HT1080 (cell line): ENCODE results near the gene AOPEP. TPM values are rescaled to one million over a fixed set of nuclear protein-coding genes. Genes with fewer than 3 reads are reported as not detected.
A peak's percentile ranks its signal among the peaks of the same experiment; 100 is the strongest.

ENCODE experiments used
- DNase-seq: peaks from one replicate; pipeline ENCODE4 v3.0.0-alpha.2; 2015; ENCODE audit warnings: low read depth
- total RNA-seq: library from RNA; depleted of rRNA; stranded (reverse); fragments of >200 nt; shearing (Covaris generic); gene quantifications from 2 replicates; pipeline ENCODE4 v1.2.3, GENCODE V29; 2014

AOPEP gene
- total RNA-seq, 1 experiment from 2014 or later = 25.3 TPM

DNA sequence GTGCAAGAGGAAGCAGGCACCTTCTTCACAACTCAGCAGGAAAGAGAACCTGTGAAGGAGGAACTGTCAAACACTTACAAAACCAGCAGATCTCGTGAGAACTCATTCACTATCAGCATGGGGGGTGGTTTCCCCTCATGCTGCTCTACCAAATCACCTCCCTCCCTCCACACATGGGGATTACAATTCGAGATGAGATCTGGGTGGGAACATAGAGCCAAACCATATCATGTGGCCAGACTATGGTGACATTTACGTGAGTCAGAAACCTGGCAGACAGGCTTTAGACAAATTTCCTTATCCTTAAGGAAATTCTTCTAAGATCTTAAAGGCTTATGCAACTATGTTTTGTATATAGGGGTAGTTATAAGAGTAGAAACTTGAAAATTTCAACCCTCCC lies 8.7 kb upstream of the AOPEP start:
- DNase-seq = peak; percentile 64

DNA sequence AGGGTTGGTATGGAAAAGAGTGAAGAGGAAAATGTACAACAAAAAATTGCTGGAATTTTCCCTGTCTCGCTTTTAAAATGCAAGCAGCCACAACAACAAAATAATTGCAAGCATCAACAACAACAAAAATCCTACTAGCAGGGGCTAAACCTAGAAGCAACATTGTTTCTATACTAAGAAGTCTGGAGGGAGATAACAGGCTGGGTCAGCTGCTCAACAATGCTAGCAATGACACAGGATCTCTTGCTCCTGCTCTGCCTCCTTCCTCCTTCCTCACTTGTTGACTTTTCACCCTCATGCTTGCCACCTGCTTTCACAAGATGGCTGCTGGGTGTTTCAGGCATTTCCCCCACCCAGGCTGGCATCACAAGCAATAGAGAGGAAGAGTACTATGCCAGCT lies 7.6 kb upstream of the AOPEP start:
- no peak for DNase-seq

DNA sequence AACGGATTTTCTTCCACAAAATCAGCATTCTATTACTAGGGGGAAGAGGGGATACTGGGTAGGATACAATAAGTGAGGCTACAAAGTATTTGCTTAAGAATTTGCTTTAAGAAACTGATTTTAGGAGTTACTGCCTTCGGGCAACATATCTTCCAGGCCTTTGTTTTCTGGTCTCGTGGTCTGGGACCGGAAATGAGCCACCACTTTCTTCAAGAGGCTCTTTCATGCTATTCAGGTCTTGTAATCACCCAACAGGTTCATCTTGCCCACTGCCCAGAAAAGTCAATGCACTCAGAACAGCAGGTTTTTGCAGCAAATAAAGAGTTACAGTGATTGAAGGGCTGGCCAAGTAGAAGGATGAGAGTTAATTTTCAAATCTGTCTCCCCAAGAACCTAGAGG lies 6.6 kb upstream of the AOPEP start:
- DNase-seq = peak; percentile 75

DNA sequence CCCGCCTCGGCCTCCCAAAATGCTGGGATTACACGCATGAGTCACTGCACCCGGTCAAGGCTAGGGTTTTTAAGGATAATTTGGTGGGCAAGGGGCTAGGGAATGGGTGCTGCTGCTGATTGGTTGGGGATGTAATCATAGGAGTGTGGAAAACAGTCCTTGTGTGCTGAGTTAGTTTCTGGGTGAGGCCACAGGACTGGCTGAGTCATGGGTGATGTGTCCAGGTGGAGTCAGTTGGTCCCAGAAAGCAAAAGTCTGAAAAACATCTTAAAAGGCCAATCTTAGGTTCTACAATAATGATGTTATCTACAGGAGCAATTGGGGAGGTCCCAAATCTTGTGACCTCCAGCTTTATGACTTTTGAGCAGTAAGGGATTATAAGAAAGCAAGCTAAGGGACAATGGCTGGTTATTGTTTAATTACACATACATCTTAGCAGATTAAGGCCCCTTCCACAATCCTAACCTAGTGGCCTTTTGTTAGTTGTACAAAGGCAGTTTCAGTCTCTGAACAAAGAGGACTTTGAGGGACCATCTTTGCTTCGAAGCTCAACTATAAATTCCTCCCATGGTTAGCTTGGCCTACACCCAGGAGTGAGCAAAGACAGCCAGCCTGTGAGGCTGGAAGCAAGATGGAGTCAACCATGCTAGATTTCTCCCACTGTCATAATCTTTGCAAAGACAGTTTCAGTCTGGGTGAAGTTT lies 5.5 kb upstream of the AOPEP start:
- DNase-seq = peak; percentile 60

DNA sequence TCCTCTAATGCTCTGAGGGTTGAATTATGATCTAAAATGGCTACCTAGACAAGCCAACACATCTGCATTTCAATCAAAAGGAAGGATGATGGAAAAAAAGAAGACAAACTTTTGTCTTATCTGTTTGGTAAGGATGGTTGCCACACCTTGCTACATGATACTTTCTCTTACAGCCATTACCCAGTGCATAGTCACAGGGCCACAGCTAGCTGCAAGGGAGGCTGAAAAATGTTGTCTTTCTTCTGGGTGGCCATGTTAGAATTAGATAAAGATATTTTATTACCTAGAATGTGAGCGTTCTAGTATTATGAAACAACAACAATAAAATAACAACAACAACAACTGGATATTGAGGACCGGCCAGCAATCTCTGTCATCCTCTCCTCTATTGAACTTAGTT lies 4.7 kb upstream of the AOPEP start:
- no peak for DNase-seq

DNA sequence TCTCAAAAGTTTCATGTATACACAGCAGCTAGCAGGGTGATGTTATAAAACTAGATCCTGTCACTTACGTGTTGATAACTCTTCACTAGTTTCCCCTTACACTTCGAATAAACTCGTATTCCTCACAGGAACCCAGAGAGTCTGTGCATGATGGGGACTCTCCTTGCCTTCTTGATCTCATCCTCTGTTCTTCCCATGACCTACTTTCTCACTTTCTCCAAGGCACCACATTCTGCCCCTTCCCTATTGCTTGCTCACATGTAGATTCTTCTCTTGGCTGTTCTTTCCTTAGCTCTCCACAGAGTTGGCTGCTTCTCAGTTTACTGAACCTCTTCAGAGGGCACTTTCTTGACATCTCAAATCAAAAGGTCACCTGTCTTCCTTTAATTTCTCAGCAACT lies 1.2 kb upstream of the AOPEP start:
- no peak for DNase-seq

DNA sequence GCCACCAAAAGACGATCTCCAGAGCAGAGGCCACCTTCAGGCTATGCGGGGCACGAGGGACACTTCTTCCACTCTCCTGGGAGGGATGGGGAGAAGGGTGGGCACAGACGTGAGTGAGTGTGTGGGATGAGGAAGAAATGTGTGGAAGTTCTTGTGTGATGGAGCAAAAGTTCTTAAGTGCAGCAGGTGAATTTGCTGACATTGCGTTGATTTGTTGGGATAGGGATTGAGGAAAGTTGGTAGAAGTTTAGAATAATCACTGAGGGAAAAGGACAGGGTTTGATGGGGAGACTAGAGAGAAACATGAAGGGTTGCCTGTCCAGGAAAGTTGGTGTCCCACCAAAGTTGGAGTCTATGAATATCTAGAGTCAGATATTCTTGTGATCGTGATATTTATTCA lies 2.2 kb downstream of the AOPEP start:
- DNase-seq = no peak

DNA sequence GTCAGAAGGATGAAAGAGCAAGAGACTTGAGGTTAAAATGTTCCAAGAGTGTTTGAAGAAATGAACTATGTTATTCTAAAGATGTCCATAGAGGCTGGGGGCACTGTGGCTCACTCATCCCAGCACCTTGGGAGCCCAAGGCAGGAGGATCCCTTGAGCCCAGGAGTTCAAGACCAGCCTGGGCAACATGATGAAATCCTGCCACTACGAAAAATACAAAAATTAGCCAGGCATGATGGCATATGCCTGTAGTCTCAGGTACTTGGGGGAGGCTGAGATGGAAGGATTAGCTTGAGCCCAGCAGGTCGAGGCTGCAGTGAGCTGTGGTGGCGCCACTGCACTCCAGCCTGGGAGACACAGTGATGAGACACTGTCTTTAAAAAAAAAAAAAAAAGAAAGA lies 2.7 kb downstream of the AOPEP start:
- no peak for DNase-seq

- no peak for DNase-seq
These were observed 7.7 kb downstream of the AOPEP start for GRCh38 chr9:94734054-94734754.

DNA sequence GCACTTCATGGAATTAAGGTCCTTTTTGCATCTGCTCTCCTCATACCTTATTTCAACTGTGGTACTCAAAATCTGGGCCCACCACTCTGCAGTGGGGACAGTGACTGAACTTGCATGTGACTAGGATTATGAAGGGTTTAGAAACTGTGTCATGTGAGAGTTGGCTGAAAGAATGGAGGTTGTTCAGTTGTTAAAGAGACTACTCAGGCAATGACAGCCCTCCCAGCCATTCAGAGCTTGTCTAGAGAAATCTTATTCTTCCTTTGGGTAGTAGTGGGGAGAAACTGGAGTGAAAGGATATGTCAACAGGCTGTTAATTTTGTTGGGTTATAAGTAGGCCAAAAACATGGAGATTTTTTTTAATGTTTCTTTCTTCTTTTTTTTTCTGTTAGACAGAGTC lies 10.3 kb downstream of the AOPEP start:
- DNase-seq = no peak

GRCh38 chr9:94740145-94740840 lies 13.8 kb downstream of the AOPEP start:
- DNase-seq = no peak

GRCh38 chr9:94741866-94742265 lies 15.4 kb downstream of the AOPEP start:
- DNase-seq = no peak

- DNase-seq = no peak
These were observed 16.8 kb downstream of the AOPEP start for GRCh38 chr9:94743035-94743954.

DNA sequence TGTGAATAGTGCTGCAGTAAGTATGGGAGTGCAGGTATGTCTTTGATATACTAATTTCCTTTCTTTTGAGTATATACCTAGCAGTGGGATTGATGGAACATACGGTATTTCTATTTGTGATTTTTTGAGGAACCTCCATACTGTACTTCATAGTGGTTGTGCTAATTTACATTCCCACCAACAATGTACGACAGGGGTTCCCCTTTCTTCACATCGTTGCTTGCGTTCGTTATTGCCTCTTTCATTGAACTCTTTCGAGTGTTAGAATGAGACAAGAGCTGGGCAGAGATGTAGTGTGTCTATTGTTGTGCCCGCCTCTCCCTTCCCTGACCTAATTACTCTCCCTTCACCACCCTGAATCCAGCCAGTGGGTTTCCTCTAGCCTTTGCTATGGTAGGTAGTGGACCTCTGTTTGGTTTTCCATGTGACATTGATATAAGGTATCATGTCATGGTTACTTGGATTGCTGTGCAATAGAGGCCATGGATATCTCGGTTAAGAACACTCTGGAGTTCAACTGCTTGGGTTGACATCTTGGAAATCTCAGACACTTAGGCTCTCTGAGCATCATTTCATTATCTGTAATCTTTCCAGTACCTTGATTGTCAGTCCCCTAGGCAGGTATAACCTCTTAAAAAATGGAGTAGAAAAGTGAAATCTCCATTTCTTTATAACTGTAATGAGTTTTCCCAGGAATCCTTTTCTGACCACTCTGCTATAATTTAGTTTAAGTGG lies 19.5 kb downstream of the AOPEP start:
- no peak for DNase-seq

DNA sequence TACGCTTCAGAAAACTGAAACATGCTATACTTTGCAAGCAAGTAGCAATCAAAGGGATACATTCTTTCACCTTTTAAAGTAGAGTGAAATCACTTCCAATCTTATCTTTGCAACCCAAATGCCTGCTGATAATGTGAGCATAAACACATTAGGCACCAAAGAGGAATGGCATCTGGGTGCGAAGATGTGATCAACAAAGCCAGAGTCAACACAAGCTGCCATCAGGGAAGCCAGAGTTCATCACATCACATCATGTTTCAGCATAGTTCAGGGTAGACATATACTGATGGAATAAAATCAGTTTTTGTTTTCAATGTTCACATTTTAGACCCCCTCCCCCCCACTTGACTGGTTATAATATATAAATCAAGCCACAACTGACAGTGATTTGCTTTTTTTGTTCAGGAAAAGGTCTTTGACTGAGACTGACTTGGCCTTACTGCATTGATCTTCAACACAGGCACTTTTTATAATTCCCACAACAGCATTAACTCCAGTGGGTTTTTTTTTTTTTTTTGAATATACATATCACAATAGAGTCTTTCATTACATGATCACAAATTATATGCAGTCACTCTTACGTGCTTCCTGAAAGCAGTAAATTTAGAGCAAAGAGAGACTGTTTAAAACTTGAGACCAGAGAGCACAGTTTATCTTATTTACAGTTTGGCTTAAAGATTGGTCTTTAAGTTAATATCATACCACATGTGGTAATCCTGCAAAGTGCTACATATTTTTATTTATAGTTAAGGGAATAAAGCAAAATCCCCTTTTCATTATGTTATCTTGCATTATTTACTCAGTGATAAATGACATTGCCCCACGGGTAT lies 20.3 kb downstream of the AOPEP start:
- DNase-seq = no peak

DNA sequence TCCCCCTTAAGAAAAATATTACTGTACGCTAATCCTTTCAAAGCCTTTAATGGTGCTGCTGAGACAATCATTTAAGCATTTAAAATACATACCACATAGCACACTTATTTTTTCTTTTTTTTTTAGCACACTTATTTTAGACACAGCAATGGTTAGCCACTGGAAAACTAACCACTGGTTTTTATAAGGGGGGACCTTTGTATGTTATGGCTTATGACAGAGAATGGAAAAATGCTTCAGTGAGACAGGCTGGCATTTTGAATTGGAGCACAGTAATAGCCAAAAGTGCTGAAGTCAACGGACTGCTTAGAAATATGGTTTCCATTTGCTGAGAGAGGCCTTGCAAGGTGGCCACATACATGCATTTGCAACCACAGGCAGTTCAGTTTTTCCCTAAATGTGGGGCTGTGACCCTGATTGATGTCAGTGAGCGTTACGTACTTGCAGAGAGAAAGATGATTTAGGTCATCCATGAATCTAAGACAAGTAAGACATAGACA lies 28.5 kb downstream of the AOPEP start:
- DNase-seq = no peak

DNA sequence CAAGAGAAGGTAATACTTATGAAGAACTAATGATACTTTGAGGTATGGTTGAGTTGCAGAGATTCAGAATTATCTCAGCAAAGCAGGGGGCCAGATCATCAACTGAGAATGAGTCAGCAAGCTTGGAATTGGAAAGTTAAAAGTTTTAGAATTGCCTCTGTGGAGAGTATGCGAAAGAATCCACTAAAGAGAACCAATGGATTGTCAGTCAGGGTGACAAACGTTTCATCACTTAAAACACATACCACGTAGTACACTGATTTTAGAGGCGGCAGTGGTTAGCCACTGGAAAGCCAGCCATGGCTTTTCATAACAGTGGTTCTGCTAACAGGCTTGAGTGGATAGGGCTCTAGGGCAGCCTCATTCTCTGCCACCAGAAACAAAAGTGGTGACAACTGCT lies 30.7 kb downstream of the AOPEP start:
- DNase-seq = peak; percentile 63

GRCh38 chr9:94758031-94758430 lies 31.5 kb downstream of the AOPEP start:
- no peak for DNase-seq

DNA sequence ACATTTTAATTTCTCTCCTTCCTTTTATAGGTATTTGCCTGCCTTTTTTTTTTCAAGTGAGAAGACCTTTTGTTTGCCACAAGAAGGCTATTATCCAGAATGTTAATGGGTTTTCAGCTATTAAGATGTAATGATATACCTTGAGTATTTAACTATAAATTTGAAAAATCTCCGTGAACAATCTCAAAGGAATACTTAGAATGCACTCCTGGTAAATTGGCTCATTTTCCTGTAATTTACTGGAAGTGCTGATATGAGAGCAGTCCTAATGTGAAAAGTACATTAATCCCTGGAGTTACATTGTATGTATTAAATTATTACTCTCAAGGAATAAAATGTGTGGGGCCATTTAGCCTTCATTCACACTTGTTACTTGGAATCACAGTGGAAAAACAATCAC lies 32.4 kb downstream of the AOPEP start:
- no peak for DNase-seq

- DNase-seq = no peak
These were observed 33.5 kb downstream of the AOPEP start for GRCh38 chr9:94760010-94760409.
